H9 (cell line): ENCODE results near the gene FBXL20. TPM values are rescaled to one million over a fixed set of nuclear protein-coding genes. Genes with fewer than 3 reads are reported as not detected.

Experiments
- DNase-seq: peaks from one replicate; pipeline ENCODE4 v3.0.0-alpha.2; 2017
- H2AFZ ChIP-seq: one replicate; pipeline ENCODE4 v1.6.1; 2013; ENCODE audit warnings: mild to moderate bottlenecking, low read length, control low read depth, moderate library complexity
- H2AK5ac ChIP-seq: 2 replicates; pipeline ENCODE4 v1.6.1; 2013; ENCODE audit warnings: low read length, control low read depth, mixed read lengths; ENCODE audit not compliant: insufficient read length
- H2BK120ac ChIP-seq: one replicate; pipeline ENCODE4 v1.6.1; 2013; ENCODE audit warnings: low read depth, mild to moderate bottlenecking, low read length, control low read depth, inconsistent platforms; ENCODE audit not compliant: poor library complexity, severe bottlenecking
- H2BK12ac ChIP-seq: 2 replicates; pipeline ENCODE4 v1.6.1; 2013; ENCODE audit warnings: low read length, control low read depth, mixed read lengths, low read depth; ENCODE audit not compliant: insufficient read length
- H2BK15ac ChIP-seq: 2 replicates; pipeline ENCODE4 v1.6.1; 2013; ENCODE audit warnings: low read depth, low read length, control low read depth
- H2BK20ac ChIP-seq: one replicate; pipeline ENCODE4 v1.6.1; 2013; ENCODE audit warnings: low read depth, mild to moderate bottlenecking, low read length, control low read depth, inconsistent platforms; ENCODE audit not compliant: poor library complexity, severe bottlenecking
- H2BK5ac ChIP-seq: 2 replicates; pipeline ENCODE4 v1.6.1; 2013; ENCODE audit warnings: low read length, control low read depth, mixed read lengths; ENCODE audit not compliant: insufficient read length
- H3K14ac ChIP-seq: 2 replicates; pipeline ENCODE4 v1.6.1; 2013; ENCODE audit warnings: low read length, control low read depth; ENCODE audit not compliant: insufficient read depth
- H3K18ac ChIP-seq: 2 replicates; pipeline ENCODE4 v1.6.1; 2013; ENCODE audit warnings: low read depth, mild to moderate bottlenecking, mixed read lengths, low read length, control low read depth; ENCODE audit not compliant: insufficient read length
- H3K23ac ChIP-seq: 2 replicates; pipeline ENCODE4 v1.6.1; 2013; ENCODE audit warnings: low read length, control low read depth, mixed read lengths, low read depth; ENCODE audit not compliant: insufficient read length
- H3K23me2 ChIP-seq: 2 replicates; pipeline ENCODE4 v1.6.1; 2013; ENCODE audit warnings: low read depth, mild to moderate bottlenecking, mixed read lengths, low read length, control low read depth; ENCODE audit not compliant: insufficient read length, poor library complexity, severe bottlenecking
- H3K27ac ChIP-seq: 2 replicates; pipeline ENCODE4 v1.5.1; 2013; ENCODE audit warnings: low read length, control low read depth, mixed read lengths, low read depth; ENCODE audit not compliant: insufficient read length
- H3K27me3 ChIP-seq: 2 replicates; pipeline ENCODE4 v1.6.1; 2013; ENCODE audit warnings: low read length, control low read depth, inconsistent platforms; ENCODE audit not compliant: insufficient read depth
- H3K4ac ChIP-seq: 2 replicates; pipeline ENCODE4 v1.6.1; 2013; ENCODE audit warnings: low read depth, mild to moderate bottlenecking, control low read depth, inconsistent platforms, low read length, moderate library complexity
- H3K4me1 ChIP-seq: 2 replicates; pipeline ENCODE4 v1.6.1; 2013; ENCODE audit warnings: low read length, control low read depth, inconsistent platforms; ENCODE audit not compliant: insufficient read depth
- H3K4me2 ChIP-seq: 2 replicates; pipeline ENCODE4 v1.6.1; 2013; ENCODE audit warnings: low read length, control low read depth, mixed read lengths; ENCODE audit not compliant: insufficient read length, insufficient read depth
- H3K56ac ChIP-seq: 2 replicates; pipeline ENCODE4 v1.6.1; 2013; ENCODE audit warnings: low read depth, mild to moderate bottlenecking, mixed read lengths, low read length, control low read depth; ENCODE audit not compliant: insufficient read length
- H3K79me1 ChIP-seq: 2 replicates; pipeline ENCODE4 v1.6.1; 2013; ENCODE audit warnings: low read depth, mild to moderate bottlenecking, moderate library complexity, low read length, control low read depth, inconsistent platforms; ENCODE audit not compliant: insufficient read depth, poor library complexity, severe bottlenecking
- H3K79me2 ChIP-seq: 2 replicates; pipeline ENCODE4 v1.6.1; 2013; ENCODE audit warnings: low read length, control low read depth, inconsistent platforms; ENCODE audit not compliant: insufficient read depth
- H3K9ac ChIP-seq: 2 replicates; pipeline ENCODE4 v1.6.1; 2013; ENCODE audit warnings: low read length, control low read depth, mixed read lengths; ENCODE audit not compliant: insufficient read length; ENCODE audit errors: extremely low read depth
- H3K9me3 ChIP-seq: one replicate; pipeline ENCODE4 v1.6.1; 2013; ENCODE audit warnings: low read depth, low read length, inconsistent platforms; ENCODE audit not compliant: control insufficient read depth
- H3T11ph ChIP-seq: one replicate; pipeline ENCODE4 v1.6.1; 2013; ENCODE audit warnings: mild to moderate bottlenecking, low read length, control low read depth, inconsistent platforms
- H4K20me1 ChIP-seq: one replicate; pipeline ENCODE4 v1.6.1; 2013; ENCODE audit not compliant: control insufficient read depth, insufficient read length, insufficient read depth
- H4K5ac ChIP-seq: 2 replicates; pipeline ENCODE4 v1.6.1; 2013; ENCODE audit warnings: low read depth, mild to moderate bottlenecking, mixed read lengths, low read length, control low read depth; ENCODE audit not compliant: insufficient read length
- H4K8ac ChIP-seq: replicated peaks from 2 replicates; pipeline ENCODE4 v1.6.1; 2013; ENCODE audit warnings: low read length, control low read depth, mixed read lengths, low read depth; ENCODE audit not compliant: insufficient read length
- H4K91ac ChIP-seq: 2 replicates; pipeline ENCODE4 v1.6.1; 2013; ENCODE audit warnings: low read depth, mild to moderate bottlenecking, moderate library complexity, mixed read lengths, low read length, control low read depth; ENCODE audit not compliant: insufficient read length
- H3K27ac Mint-ChIP-seq, 3 experiments: 2 replicates in 2 of 3; 3 replicates in 1 of 3; pipeline ENCODE4 v1.8.0; 2020 to 2021; ENCODE audit warnings: mixed read lengths in 3 of 3, mild to moderate bottlenecking in 1 of 3, moderate library complexity in 1 of 3
- H3K27me3 Mint-ChIP-seq: 2 replicates; pipeline ENCODE4 v1.8.0; 2021; ENCODE audit warnings: low read depth, mild to moderate bottlenecking, moderate library complexity, mixed read lengths
- H3K36me3 Mint-ChIP-seq, 3 experiments: 2 replicates in 2 of 3; 3 replicates in 1 of 3; pipeline ENCODE4 v1.8.0; 2020 to 2021; ENCODE audit warnings: low read depth in 3 of 3, mixed read lengths in 3 of 3; ENCODE audit not compliant: insufficient read depth in 1 of 3
- H3K4me1 Mint-ChIP-seq, 2 experiments: 2 replicates each; pipeline ENCODE4 v1.8.0; 2020; ENCODE audit warnings: mixed read lengths in 2 of 2
- H3K4me3 Mint-ChIP-seq, 2 experiments: 2 replicates in 1 of 2; 3 replicates in 1 of 2; pipeline ENCODE4 v1.8.0; 2020 to 2021; ENCODE audit warnings: mild to moderate bottlenecking in 2 of 2, mixed read lengths in 2 of 2, moderate library complexity in 1 of 2
- H3K9me3 Mint-ChIP-seq, 2 experiments: 2 replicates in 1 of 2; 3 replicates in 1 of 2; pipeline ENCODE4 v1.8.0; 2020; ENCODE audit warnings: mild to moderate bottlenecking in 2 of 2, mixed read lengths in 2 of 2, moderate library complexity in 1 of 2
- CTCF ChIP-seq: fragments of 200-600 bp; sonication (generic); conservative IDR thresholded peaks from 3 replicates; pipeline ENCODE4 v1.8.0; 2021; ENCODE audit warnings: antibody characterized with exemption, mild to moderate bottlenecking
- WGBS: extraction: QIAGEN DNeasy Blood & Tissue Kit; methylation state at CpG from one replicate; pipeline ENCODE4 v1.1.7; 2013; ENCODE audit warnings: missing lambda C conversion rate, low lambda C conversion rate, mixed read lengths; ENCODE audit not compliant: insufficient read length; ENCODE audit errors: extremely low coverage; 5-methylcytosine and 5-hydroxymethylcytosine counted together
- total RNA-seq: library from RNA; stranded (reverse); gene quantifications from 2 replicates; pipeline ENCODE4 v1.2.1, GENCODE V29; 2021

FBXL20 gene
- total RNA-seq, 1 experiment from 2014 or later, result 18.4 TPM

- H2AFZ ChIP-seq, result no peak overlapping the region
- no CpG with 5 or more reads among the region's 6 CpGs for WGBS
- H3K4me3 Mint-ChIP-seq, result no peak overlapping the region
- no peaks in the 10 kb centered on the region for H3K23me2 ChIP-seq
- H3K18ac ChIP-seq, result no peak overlapping the region
- no peaks in the 10 kb centered on the region for H4K20me1 ChIP-seq
- no peak for DNase-seq
- H2BK5ac ChIP-seq, result no peak overlapping the region
- no peaks in the 10 kb centered on the region for H3K9me3 ChIP-seq
- no peak overlapping the region for H4K8ac ChIP-seq
- H3K4me1 ChIP-seq, result no peaks in the 10 kb centered on the region
- H3K4me2 ChIP-seq, result no peak overlapping the region
- no peak overlapping the region for H4K5ac ChIP-seq
- no peak overlapping the region for H2BK15ac ChIP-seq
- no peak overlapping the region for H2BK20ac ChIP-seq
- no peak overlapping the region for H3T11ph ChIP-seq
- no peaks in the 10 kb centered on the region for H3K79me1 ChIP-seq
- TF ChIP-seq CTCF, result no peak
- no peaks in the 10 kb centered on the region for H3K9me3 Mint-ChIP-seq
- no peaks in the 10 kb centered on the region for H3K27me3 ChIP-seq
- H3K56ac ChIP-seq, result no peak overlapping the region
- H2BK12ac ChIP-seq, result no peak overlapping the region
- no peak overlapping the region for H3K27ac ChIP-seq
- H3K27me3 Mint-ChIP-seq, result no peaks in the 10 kb centered on the region
- no peak overlapping the region for H3K27ac Mint-ChIP-seq
- H3K79me2 ChIP-seq, result no peaks in the 10 kb centered on the region
- H3K14ac ChIP-seq, result no peak overlapping the region
- no peak overlapping the region for H2AK5ac ChIP-seq
- H3K4ac ChIP-seq, result no peak overlapping the region
- H3K9ac ChIP-seq, result no peak overlapping the region
- H3K36me3 Mint-ChIP-seq, result peaks cover 0 to 22% (median 8%) of the 10 kb centered on the region in 3 experiments; a peak in 4 of 7 replicates
- H3K23ac ChIP-seq, result no peak overlapping the region
- H3K4me1 Mint-ChIP-seq, result peaks cover 3 to 7% of the 10 kb centered on the region in 2 experiments; a peak in 3 of 4 replicates
- no peak overlapping the region for H2BK120ac ChIP-seq
- no peak overlapping the region for H4K91ac ChIP-seq
Observed at GRCh38 chr17:39277110-39277509, 124.3 kb downstream of the FBXL20 start.
